Measurements from ENCODE around the gene CDYL. TPM values are rescaled to one million over a fixed set of nuclear protein-coding genes. Genes with fewer than 3 reads are reported as not detected.

CDYL gene
- total RNA-seq, 1 donor from 2014 or later = 12.2 TPM

- H3K4me3 ChIP-seq (ENCODE audit: low read depth, low read length) = no peak overlapping the region
- no peak for DNase-seq (ENCODE audit: low read depth)
- no peak for TF ChIP-seq CTCF (conservative IDR thresholded peaks at IDR 0.05; ENCODE audit: low read depth, low read length)
Observed at GRCh38 chr6:4903121-4903520, 126.9 kb downstream of the CDYL start.

- TF ChIP-seq CTCF (conservative IDR thresholded peaks at IDR 0.05; ENCODE audit: low read depth, low read length) = no peak
- no peak overlapping the region for H3K4me3 ChIP-seq (ENCODE audit: low read depth, low read length)
- no peak for DNase-seq (ENCODE audit: low read depth)
Observed at GRCh38 chr6:4903751-4904370, 127.7 kb downstream of the CDYL start.

- no peak overlapping the region for H3K4me3 ChIP-seq (ENCODE audit: low read depth, low read length)
- no peak for TF ChIP-seq CTCF (conservative IDR thresholded peaks at IDR 0.05; ENCODE audit: low read depth, low read length)
- DNase-seq (ENCODE audit: low read depth) = no peak
Observed at GRCh38 chr6:4904461-4905025, 128.3 kb downstream of the CDYL start.

- no peak for TF ChIP-seq CTCF (conservative IDR thresholded peaks at IDR 0.05; ENCODE audit: low read depth, low read length)
- H3K4me3 ChIP-seq (ENCODE audit: low read depth, low read length) = no peak overlapping the region
- DNase-seq (ENCODE audit: low read depth) = no peak
Observed at GRCh38 chr6:4905826-4906225, 129.6 kb downstream of the CDYL start.

GRCh38 chr6:4906293-4907276 is 130.4 kb downstream of the CDYL start:
- no peak for DNase-seq (ENCODE audit: low read depth)
- no peak for TF ChIP-seq CTCF (conservative IDR thresholded peaks at IDR 0.05; ENCODE audit: low read depth, low read length)
- no peak overlapping the region for H3K4me3 ChIP-seq (ENCODE audit: low read depth, low read length)

- no peak for DNase-seq (ENCODE audit: low read depth)
- H3K4me3 ChIP-seq (ENCODE audit: low read depth, low read length) = no peak overlapping the region
- TF ChIP-seq CTCF (conservative IDR thresholded peaks at IDR 0.05; ENCODE audit: low read depth, low read length) = no peak
Observed at GRCh38 chr6:4907602-4908001, 131.4 kb downstream of the CDYL start.

Data from epithelial cell of proximal tubule (primary cell).